ENCODE data around the gene SLC16A3. TPM values are rescaled to one million over a fixed set of nuclear protein-coding genes. Genes with fewer than 3 reads are reported as not detected.

SLC16A3 gene
- total RNA-seq, 1 donor from 2014 or later = 68.8 TPM

GRCh38 chr17:82219753-82220709, 8.8 kb upstream of the SLC16A3 start:
- no peaks in the 10 kb centered on the region for H3K9me3 Mint-ChIP-seq
- no peak overlapping the region for H3K27ac Mint-ChIP-seq
- no peak overlapping the region for H3K4me3 Mint-ChIP-seq
- TF ChIP-seq CTCF (IDR thresholded peaks at IDR 0.05; ENCODE audit: unreplicated experiment) = no peak
- H3K36me3 Mint-ChIP-seq = no peaks in the 10 kb centered on the region
- no peaks in the 10 kb centered on the region for H3K4me1 Mint-ChIP-seq
- no peak for DNase-seq (ENCODE audit: low spot score in 2 of 2, unreplicated experiment in 2 of 2)
- peaks cover 3% of the 10 kb centered on the region for H3K27me3 Mint-ChIP-seq (ENCODE audit: low read depth)

- TF ChIP-seq CTCF (IDR thresholded peaks at IDR 0.05; ENCODE audit: unreplicated experiment) = no peak
- no peaks in the 10 kb centered on the region for H3K4me1 Mint-ChIP-seq
- no peaks in the 10 kb centered on the region for H3K9me3 Mint-ChIP-seq
- DNase-seq (ENCODE audit: low spot score in 2 of 2, unreplicated experiment in 2 of 2) = no peak
- no peak overlapping the region for H3K27ac Mint-ChIP-seq
- no peaks in the 10 kb centered on the region for H3K36me3 Mint-ChIP-seq
- H3K27me3 Mint-ChIP-seq (ENCODE audit: low read depth) = peaks cover 3% of the 10 kb centered on the region
- no peak overlapping the region for H3K4me3 Mint-ChIP-seq
Observed at GRCh38 chr17:82221341-82221902, 7.4 kb upstream of the SLC16A3 start.

GRCh38 chr17:82222816-82223215, 6.0 kb upstream of the SLC16A3 start:
- no peak for DNase-seq (ENCODE audit: low spot score in 2 of 2, unreplicated experiment in 2 of 2)

GRCh38 chr17:82223517-82223916, 5.3 kb upstream of the SLC16A3 start:
- DNase-seq (ENCODE audit: low spot score in 2 of 2, unreplicated experiment in 2 of 2) = no peak
- no peaks in the 10 kb centered on the region for H3K4me1 Mint-ChIP-seq
- TF ChIP-seq CTCF (IDR thresholded peaks at IDR 0.05; ENCODE audit: unreplicated experiment) = no peak
- H3K27ac Mint-ChIP-seq = no peak overlapping the region
- peaks cover 12% of the 10 kb centered on the region for H3K27me3 Mint-ChIP-seq (ENCODE audit: low read depth)
- H3K9me3 Mint-ChIP-seq = no peaks in the 10 kb centered on the region
- H3K36me3 Mint-ChIP-seq = no peaks in the 10 kb centered on the region
- H3K4me3 Mint-ChIP-seq = no peak overlapping the region

More at GRCh38 chr17:82222816-82223215, 6.0 kb upstream of the SLC16A3 start:
- Mint-ChIP-seq H3K27me3 (ENCODE audit: low read depth) (peaks cover 9% of the 10 kb centered on the region), H3K9me3 (no peaks in the 10 kb centered on the region), H3K4me1 (no peaks in the 10 kb centered on the region), H3K36me3 (no peaks in the 10 kb centered on the region), H3K27ac (no peak overlapping the region), H3K4me3 (no peak overlapping the region)
- no peak for TF ChIP-seq CTCF (IDR thresholded peaks at IDR 0.05; ENCODE audit: unreplicated experiment)

- Mint-ChIP-seq H3K27me3 (ENCODE audit: low read depth) (peaks cover 12% of the 10 kb centered on the region), H3K9me3 (no peaks in the 10 kb centered on the region), H3K4me1 (no peaks in the 10 kb centered on the region), H3K4me3 (no peak overlapping the region), H3K27ac (no peak overlapping the region), H3K36me3 (no peaks in the 10 kb centered on the region)
- DNase-seq (ENCODE audit: low spot score in 2 of 2, unreplicated experiment in 2 of 2) = no peak
- TF ChIP-seq CTCF (IDR thresholded peaks at IDR 0.05; ENCODE audit: unreplicated experiment) = no peak
Observed at GRCh38 chr17:82224666-82225065, 4.2 kb upstream of the SLC16A3 start.
